Measurements from ENCODE around the gene CALCOCO1.

DNA sequence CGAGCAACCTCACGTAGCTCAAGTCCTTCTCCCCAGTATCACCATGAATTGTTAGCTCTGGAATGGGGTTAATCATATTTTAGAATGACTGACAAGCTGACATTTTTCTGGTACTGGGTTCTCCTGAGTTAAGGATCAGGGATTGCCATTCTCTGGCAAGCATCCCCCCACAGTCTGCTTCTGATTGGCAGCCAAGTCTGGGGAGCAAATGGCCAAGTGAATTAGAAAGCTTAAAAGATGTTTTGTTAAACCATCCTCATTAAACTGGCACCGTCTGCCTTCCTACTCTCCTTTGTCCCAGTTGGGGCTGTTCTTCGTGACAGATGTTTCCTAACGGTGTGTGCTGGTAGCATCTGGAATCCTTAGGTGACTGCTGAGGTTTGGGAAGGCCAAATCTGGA is 41.7 kb upstream of the CALCOCO1 start:
- TF ChIP-seq, protein P1, sequence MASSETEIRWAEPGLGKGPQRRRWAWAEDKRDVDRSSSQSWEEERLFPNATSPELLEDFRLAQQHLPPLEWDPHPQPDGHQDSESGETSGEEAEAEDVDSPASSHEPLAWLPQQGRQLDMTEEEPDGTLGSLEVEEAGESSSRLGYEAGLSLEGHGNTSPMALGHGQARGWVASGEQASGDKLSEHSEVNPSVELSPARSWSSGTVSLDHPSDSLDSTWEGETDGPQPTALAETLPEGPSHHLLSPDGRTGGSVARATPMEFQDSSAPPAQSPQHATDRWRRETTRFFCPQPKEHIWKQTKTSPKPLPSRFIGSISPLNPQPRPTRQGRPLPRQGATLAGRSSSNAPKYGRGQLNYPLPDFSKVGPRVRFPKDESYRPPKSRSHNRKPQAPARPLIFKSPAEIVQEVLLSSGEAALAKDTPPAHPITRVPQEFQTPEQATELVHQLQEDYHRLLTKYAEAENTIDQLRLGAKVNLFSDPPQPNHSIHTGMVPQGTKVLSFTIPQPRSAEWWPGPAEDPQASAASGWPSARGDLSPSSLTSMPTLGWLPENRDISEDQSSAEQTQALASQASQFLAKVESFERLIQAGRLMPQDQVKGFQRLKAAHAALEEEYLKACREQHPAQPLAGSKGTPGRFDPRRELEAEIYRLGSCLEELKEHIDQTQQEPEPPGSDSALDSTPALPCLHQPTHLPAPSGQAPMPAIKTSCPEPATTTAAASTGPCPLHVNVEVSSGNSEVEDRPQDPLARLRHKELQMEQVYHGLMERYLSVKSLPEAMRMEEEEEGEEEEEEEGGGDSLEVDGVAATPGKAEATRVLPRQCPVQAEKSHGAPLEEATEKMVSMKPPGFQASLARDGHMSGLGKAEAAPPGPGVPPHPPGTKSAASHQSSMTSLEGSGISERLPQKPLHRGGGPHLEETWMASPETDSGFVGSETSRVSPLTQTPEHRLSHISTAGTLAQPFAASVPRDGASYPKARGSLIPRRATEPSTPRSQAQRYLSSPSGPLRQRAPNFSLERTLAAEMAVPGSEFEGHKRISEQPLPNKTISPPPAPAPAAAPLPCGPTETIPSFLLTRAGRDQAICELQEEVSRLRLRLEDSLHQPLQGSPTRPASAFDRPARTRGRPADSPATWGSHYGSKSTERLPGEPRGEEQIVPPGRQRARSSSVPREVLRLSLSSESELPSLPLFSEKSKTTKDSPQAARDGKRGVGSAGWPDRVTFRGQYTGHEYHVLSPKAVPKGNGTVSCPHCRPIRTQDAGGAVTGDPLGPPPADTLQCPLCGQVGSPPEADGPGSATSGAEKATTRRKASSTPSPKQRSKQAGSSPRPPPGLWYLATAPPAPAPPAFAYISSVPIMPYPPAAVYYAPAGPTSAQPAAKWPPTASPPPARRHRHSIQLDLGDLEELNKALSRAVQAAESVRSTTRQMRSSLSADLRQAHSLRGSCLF (CRISPR knock-in tag; IDR thresholded peaks at IDR 0.05; ENCODE audit: borderline replicate concordance) = no peak
- TF ChIP-seq MYC (CRISPR knock-in tag; IDR thresholded peaks at IDR 0.05; ENCODE audit: borderline replicate concordance) = no peak
- TF ChIP-seq JUND (CRISPR knock-in tag; IDR thresholded peaks at IDR 0.05) = no peak
- no peak for TF ChIP-seq TCF12 (IDR thresholded peaks at IDR 0.05)
- TF ChIP-seq TCF12 (CRISPR knock-in tag; IDR thresholded peaks at IDR 0.05) = no peak
- no peak for TF ChIP-seq ATF7 (IDR thresholded peaks at IDR 0.05)
- TF ChIP-seq ATF7 (CRISPR knock-in tag; IDR thresholded peaks at IDR 0.05) = no peak
- TF ChIP-seq SP4 (CRISPR knock-in tag; IDR thresholded peaks at IDR 0.05) = no peak

All from HepG2 (cell line).